GM18870 (cell line): ENCODE results near the gene ACAT2.
A peak's percentile ranks its signal among the peaks of the same experiment; 100 is the strongest.
"Not testable (repeated sequence)": the region's sequence is repeated elsewhere in the genome, so short reads cannot be mapped to it uniquely, and the experiment has no call there.

Experiments
- ATAC-seq: cut with Tn5 transposase; IDR thresholded peaks from one replicate; pipeline ENCODE4 v1.9.1; 2021; ENCODE audit warnings: moderate library complexity; ENCODE audit not compliant: unreplicated experiment

The ACAT2 gene

GRCh38 chr6:159761873-159762680 is at the start of gene ACAT2:
Gene ACAT2, plus strand, starts transcription at chr6:159762045. Its CDS starts 43 bp downstream, at chr6:159762088.
- ATAC-seq: peak; percentile 95

GRCh38 chr6:159712389-159712788 is 49.5 kb upstream of the ACAT2 start:
- ATAC-seq: not testable (repeated sequence)

GRCh38 chr6:159713984-159714383 is 47.9 kb upstream of the ACAT2 start:
- ATAC-seq: no peak

- ATAC-seq: no peak
Observed at GRCh38 chr6:159714404-159714803, 47.4 kb upstream of the ACAT2 start.

- ATAC-seq: no peak
Observed at GRCh38 chr6:159715166-159715565, 46.7 kb upstream of the ACAT2 start.

GRCh38 chr6:159715605-159716004 is 46.2 kb upstream of the ACAT2 start:
- ATAC-seq: no peak

GRCh38 chr6:159716247-159717096 is 45.4 kb upstream of the ACAT2 start:
- no peak for ATAC-seq

- no peak for ATAC-seq
Observed at GRCh38 chr6:159718634-159719033, 43.2 kb upstream of the ACAT2 start.

GRCh38 chr6:159719287-159719686 is 42.6 kb upstream of the ACAT2 start:
- no peak for ATAC-seq

- ATAC-seq: peak; percentile 44
Observed at GRCh38 chr6:159720708-159721107, 41.1 kb upstream of the ACAT2 start.

GRCh38 chr6:159721981-159722380 is 39.9 kb upstream of the ACAT2 start:
- ATAC-seq: not testable (repeated sequence)

- no peak for ATAC-seq
Observed at GRCh38 chr6:159722655-159723054, 39.2 kb upstream of the ACAT2 start.

GRCh38 chr6:159723259-159723658 is 38.6 kb upstream of the ACAT2 start:
- ATAC-seq: no peak

GRCh38 chr6:159724778-159725177 is 37.1 kb upstream of the ACAT2 start:
- no peak for ATAC-seq

GRCh38 chr6:159725208-159725607 is 36.6 kb upstream of the ACAT2 start:
- ATAC-seq: not testable (repeated sequence)

- ATAC-seq: peak; percentile 25
Observed at GRCh38 chr6:159726255-159726917, 35.5 kb upstream of the ACAT2 start.

- peak; percentile 57 for ATAC-seq
Observed at GRCh38 chr6:159726918-159727716, 34.7 kb upstream of the ACAT2 start, which contains the start of gene WTAP. Gene WTAP, plus strand, starts transcription at chr6:159727506. Its CDS starts 8,760 bp downstream, at chr6:159736266.

- peak; percentile 27 for ATAC-seq
Observed at GRCh38 chr6:159727717-159728445, 34.0 kb upstream of the ACAT2 start.

- no peak for ATAC-seq
Observed at GRCh38 chr6:159728531-159728964, 33.3 kb upstream of the ACAT2 start.
